HepG2 (cell line): Measurements from ENCODE around the gene UBE2O. TPM values are rescaled to one million over a fixed set of nuclear protein-coding genes. Genes with fewer than 3 reads are reported as not detected.

Experiments
- ARHGAP35 ChIP-seq: sonication (generic); formaldehyde crosslinking; IDR thresholded peaks from 2 replicates; pipeline ENCODE4 v1.9.0; 2022; ENCODE audit warnings: mild to moderate bottlenecking, inconsistent platforms, moderate library complexity, missing genetic modification reagents, borderline replicate concordance
- DPF2 ChIP-seq: sonication (generic); formaldehyde crosslinking; IDR thresholded peaks from 2 replicates; pipeline ENCODE4 v1.4.0; 2020; ENCODE audit warnings: mild to moderate bottlenecking, low read depth, missing genetic modification reagents, borderline replicate concordance
- ERF ChIP-seq: IDR thresholded peaks from 2 replicates; pipeline ENCODE4 v1.6.1; 2018; ENCODE audit warnings: missing biosample characterization, missing genetic modification reagents
- ETS1 ChIP-seq: sonication (generic); formaldehyde crosslinking; IDR thresholded peaks from 2 replicates; pipeline ENCODE4 v1.4.0; 2020; ENCODE audit warnings: missing genetic modification reagents
- ETV6 ChIP-seq: sonication (generic); formaldehyde crosslinking; conservative IDR thresholded peaks from 2 replicates; pipeline ENCODE4 v1.4.0; 2020; ENCODE audit warnings: missing genetic modification reagents
- FOXA1 ChIP-seq, 2 experiments: fragments of 450-650 bp in 1 of 2; sonication (generic) in 1 of 2; formaldehyde crosslinking in 1 of 2; IDR thresholded peaks; 2 replicates each; pipeline versions ENCODE4 v1.4.0 to v1.6.1; 2016 to 2020; ENCODE audit warnings: missing genetic modification reagents in 1 of 2
- GZF1 ChIP-seq: sonication (generic); formaldehyde crosslinking; IDR thresholded peaks from 2 replicates; pipeline ENCODE4 v1.5.1; 2020; ENCODE audit warnings: mild to moderate bottlenecking, missing genetic modification reagents
- HOXA5 ChIP-seq: sonication (generic); formaldehyde crosslinking; IDR thresholded peaks from 2 replicates; pipeline ENCODE4 v1.4.0; 2020; ENCODE audit warnings: missing genetic modification reagents
- IRX3 ChIP-seq: sonication (generic); formaldehyde crosslinking; IDR thresholded peaks from 2 replicates; pipeline ENCODE4 v1.8.1; 2023; ENCODE audit warnings: mild to moderate bottlenecking, low read depth, missing genetic modification reagents, borderline replicate concordance
- PHF8 ChIP-seq: sonication (generic); formaldehyde crosslinking; IDR thresholded peaks from 2 replicates; pipeline ENCODE4 v1.5.0; 2020; ENCODE audit warnings: missing genetic modification reagents
- REPIN1 ChIP-seq: sonication (generic); formaldehyde crosslinking; IDR thresholded peaks from 2 replicates; pipeline ENCODE4 v1.8.0; 2022; ENCODE audit warnings: missing genetic modification reagents, low read depth, mild to moderate bottlenecking, borderline replicate concordance
- SIX1 ChIP-seq: sonication (generic); formaldehyde crosslinking; IDR thresholded peaks from 2 replicates; pipeline ENCODE4 v1.4.0; 2020; ENCODE audit warnings: missing genetic modification reagents, borderline replicate concordance
- SRY ChIP-seq: sonication (generic); formaldehyde crosslinking; IDR thresholded peaks from 2 replicates; pipeline ENCODE4 v1.8.0; 2022; ENCODE audit warnings: mild to moderate bottlenecking, missing genetic modification reagents
- ZBTB20 ChIP-seq: sonication (generic); formaldehyde crosslinking; IDR thresholded peaks from 2 replicates; pipeline ENCODE4 v1.8.1; 2023; ENCODE audit warnings: missing genetic modification reagents, low read depth, mild to moderate bottlenecking, borderline replicate concordance
- ZHX2 ChIP-seq, 2 experiments: sonication (generic) in 1 of 2; formaldehyde crosslinking in 1 of 2; IDR thresholded peaks; 2 replicates each; pipeline versions ENCODE4 v1.6.1 to v1.9.0; 2014 to 2022; ENCODE audit warnings: antibody characterized with exemption in 1 of 2, borderline replicate concordance in 1 of 2, inconsistent platforms in 1 of 2, low read depth in 1 of 2, missing genetic modification reagents in 1 of 2
- ZNF503 ChIP-seq: sonication (generic); formaldehyde crosslinking; IDR thresholded peaks from 2 replicates; pipeline ENCODE4 v1.4.0; 2020; ENCODE audit warnings: missing genetic modification reagents
- ZNF670 ChIP-seq: sonication (generic); formaldehyde crosslinking; IDR thresholded peaks from 2 replicates; pipeline ENCODE4 v1.8.0; 2022; ENCODE audit warnings: mild to moderate bottlenecking, missing genetic modification reagents, borderline replicate concordance
- ZNF773 ChIP-seq: sonication (generic); formaldehyde crosslinking; IDR thresholded peaks from 2 replicates; pipeline ENCODE4 v1.4.0; 2020; ENCODE audit warnings: missing genetic modification reagents, borderline replicate concordance
- polyA plus RNA-seq, 8 experiments: library from polyadenylated mRNA; depleted of rRNA in 3 of 8; stranded (reverse) in 7 of 8; unstranded in 1 of 8; fragments of >200 nt; fragmentation: Illumina TruSeq in 4 of 8; extraction: Trizol in 4 of 8; gene quantifications; 2 replicates each; pipeline versions ENCODE4 v1.2.1 to v1.2.3, GENCODE V29; 2011 to 2016; ENCODE audit warnings: low read depth in 4 of 8, missing spikeins in 1 of 8, mixed read lengths in 1 of 8; ENCODE audit not compliant: insufficient read depth in 1 of 8
- total RNA-seq, 5 experiments: library from RNA; depleted of rRNA; stranded (reverse); fragments of >200 nt; fragmentation: Illumina TruSeq; extraction: Trizol; gene quantifications; 2 replicates each; pipeline ENCODE4 v1.2.3, GENCODE V29; 2016; ENCODE audit warnings: low read depth in 1 of 5

UBE2O gene
- total and polyA plus RNA-seq, 2 of the 13 experiments (the other 11 are each of a cell fraction or from before 2014, with no cell fraction given): 21.5 to 23.5 TPM

- TF ChIP-seq ETV6 (CRISPR knock-in tag) (peak; percentile 23; the same call in 1 of the 2 replicates), ZHX2 (IDR thresholded peaks at IDR 0.05; ENCODE audit: low read depth) (0 out of 2 replicates have a peak, but pooled peaks have one; percentile 50), ZHX2 (CRISPR knock-in tag; IDR thresholded peaks at IDR 0.05; ENCODE audit: borderline replicate concordance) (peak; percentile 57; the same call in 1 of the 2 replicates), ZBTB20 (CRISPR knock-in tag) (0 out of 2 replicates have a peak, but pooled peaks have one; percentile 14), ZNF773 (CRISPR knock-in tag) (no peak), HOXA5 (CRISPR knock-in tag) (peak; percentile 90), SRY (CRISPR knock-in tag) (peak; percentile 50; the same call in 1 of the 2 replicates), ARHGAP35 (CRISPR knock-in tag) (peak; percentile 18; the same call in 1 of the 2 replicates), GZF1 (peak; percentile 47), SIX1 (CRISPR knock-in tag) (peak; percentile 18; the same call in 1 of the 2 replicates), ZNF670 (CRISPR knock-in tag) (no peak), ERF (peak; percentile 83), FOXA1 (IDR thresholded peaks at IDR 0.05) (no peak), FOXA1 (CRISPR knock-in tag; IDR thresholded peaks at IDR 0.05) (peak; percentile 94), REPIN1 (peak; percentile 74; the same call in 1 of the 2 replicates), ETS1 (no peak), PHF8 (CRISPR knock-in tag) (peak; percentile 51; the same call in 1 of the 2 replicates), DPF2 (CRISPR knock-in tag) (peak; percentile 90), ZNF503 (peak; percentile 93), IRX3 (peak; percentile 76)
Measured at GRCh38 chr17:76376318-76377133, 76.4 kb downstream of the UBE2O start (continued).
